GM19035 (cell line): ENCODE data around the gene OCEL1.
"Not testable (repeated sequence)": the region's sequence is repeated elsewhere in the genome, so short reads cannot be mapped to it uniquely, and the experiment has no call there.

ENCODE experiments used
- ATAC-seq: cut with Tn5 transposase; IDR thresholded peaks from one replicate; pipeline ENCODE4 v1.9.1; 2021; ENCODE audit not compliant: unreplicated experiment

The OCEL1 gene

DNA sequence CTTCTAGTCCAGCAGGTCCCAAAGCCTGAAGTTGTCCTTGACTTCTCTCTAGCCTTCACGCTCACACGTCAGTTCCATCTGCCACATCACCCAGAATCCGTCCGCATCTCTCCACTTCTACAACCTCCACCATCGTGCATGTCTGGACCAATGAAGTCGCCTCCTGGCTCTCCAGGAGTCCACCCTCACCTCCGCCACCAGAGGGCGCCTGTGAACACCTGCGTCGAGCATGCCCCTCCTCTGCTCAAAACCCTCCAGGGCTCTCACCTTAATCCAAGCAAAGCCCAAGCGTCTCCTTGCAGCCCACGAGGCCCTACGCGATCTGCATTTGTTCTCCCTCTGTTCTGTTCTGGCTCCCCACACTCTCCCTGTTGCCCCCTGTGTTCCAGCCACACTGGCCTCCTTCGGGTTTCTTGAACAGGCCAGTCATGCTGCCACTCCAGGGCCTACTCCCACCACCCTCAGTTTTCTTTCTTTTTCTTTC is 34.9 kb downstream of the OCEL1 start:
- ATAC-seq: peak; percentile 88

DNA sequence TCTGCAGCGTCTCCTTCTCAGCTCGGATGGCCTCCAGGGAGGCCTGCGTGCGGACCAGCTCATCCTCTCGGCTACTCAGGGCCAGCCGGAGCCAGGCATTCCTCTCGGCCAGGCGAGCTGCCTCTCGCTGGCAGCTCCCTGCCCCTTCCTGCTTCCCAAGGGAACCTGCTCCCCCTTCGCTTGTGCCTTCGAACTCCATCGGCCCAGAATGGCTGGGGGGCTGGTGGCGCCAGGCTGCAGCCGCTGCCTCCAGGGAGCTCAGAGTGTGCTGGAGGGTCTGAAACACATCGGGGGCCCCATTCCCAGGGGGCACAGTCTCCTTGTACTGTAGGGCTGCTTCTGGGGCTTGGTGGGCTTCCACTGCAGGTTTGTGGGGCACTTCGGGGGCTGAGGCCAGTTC is 36.5 kb downstream of the OCEL1 start:
- ATAC-seq: no peak

GRCh38 chr19:17263712-17264640 is 38.0 kb downstream of the OCEL1 start:
- no peak for ATAC-seq

GRCh38 chr19:17264641-17264979 is 38.6 kb downstream of the OCEL1 start, which contains the start of gene USHBP1:
TSS of gene USHBP1 (minus strand) at chr19:17264745. CDS start at chr19:17264299, 446 bp downstream.
- no peak for ATAC-seq

- no peak for ATAC-seq
These were observed 40.0 kb downstream of the OCEL1 start for GRCh38 chr19:17266026-17266425.

DNA sequence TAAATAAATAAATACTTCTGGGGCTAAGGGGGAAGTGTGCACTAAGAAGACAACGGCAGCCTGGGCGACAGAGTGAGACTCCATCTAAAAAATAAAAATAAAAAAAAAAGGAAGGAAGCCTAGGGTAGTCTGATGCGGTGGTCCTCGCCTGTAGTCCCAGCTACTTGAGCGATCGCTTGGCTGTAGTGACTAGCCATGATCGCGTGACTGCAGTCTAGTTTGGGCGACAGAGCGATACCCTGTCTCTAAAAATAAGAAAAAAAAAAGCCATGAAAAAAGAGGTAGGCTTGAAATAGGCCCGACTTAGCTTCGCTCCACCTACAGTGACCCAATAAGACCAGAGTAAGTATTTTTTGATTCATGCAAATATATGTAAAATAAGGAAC is 40.6 kb downstream of the OCEL1 start:
- no peak for ATAC-seq

GRCh38 chr19:17266975-17267788 is 41.2 kb downstream of the OCEL1 start, which contains the start of gene BABAM1:
TSS of gene BABAM1 (plus strand) at chr19:17267443. CDS start at chr19:17268807, 1,364 bp downstream.
- ATAC-seq: peak; percentile 91

GRCh38 chr19:17268754-17269153 is 42.7 kb downstream of the OCEL1 start:
- ATAC-seq: no peak

DNA sequence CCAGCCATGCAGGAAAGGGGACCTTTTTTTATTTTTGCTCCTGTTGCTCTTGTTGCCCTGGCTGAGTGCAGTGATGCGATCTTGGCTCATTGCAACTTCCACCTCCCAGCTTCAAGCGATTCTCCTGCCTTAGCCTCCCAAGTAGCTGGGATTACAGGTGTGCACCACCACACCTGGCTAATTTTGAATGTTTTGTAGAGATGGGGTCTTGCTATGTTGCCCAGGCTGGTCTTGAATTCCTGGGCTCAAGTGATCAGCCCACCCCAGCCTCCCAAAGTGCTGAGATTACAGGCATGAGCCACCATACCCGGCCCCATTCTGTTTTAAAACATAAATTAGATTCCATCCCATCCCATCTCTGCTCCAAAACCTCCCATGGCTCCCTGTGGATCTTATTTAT is 48.9 kb downstream of the OCEL1 start:
- not testable (repeated sequence) for ATAC-seq

DNA sequence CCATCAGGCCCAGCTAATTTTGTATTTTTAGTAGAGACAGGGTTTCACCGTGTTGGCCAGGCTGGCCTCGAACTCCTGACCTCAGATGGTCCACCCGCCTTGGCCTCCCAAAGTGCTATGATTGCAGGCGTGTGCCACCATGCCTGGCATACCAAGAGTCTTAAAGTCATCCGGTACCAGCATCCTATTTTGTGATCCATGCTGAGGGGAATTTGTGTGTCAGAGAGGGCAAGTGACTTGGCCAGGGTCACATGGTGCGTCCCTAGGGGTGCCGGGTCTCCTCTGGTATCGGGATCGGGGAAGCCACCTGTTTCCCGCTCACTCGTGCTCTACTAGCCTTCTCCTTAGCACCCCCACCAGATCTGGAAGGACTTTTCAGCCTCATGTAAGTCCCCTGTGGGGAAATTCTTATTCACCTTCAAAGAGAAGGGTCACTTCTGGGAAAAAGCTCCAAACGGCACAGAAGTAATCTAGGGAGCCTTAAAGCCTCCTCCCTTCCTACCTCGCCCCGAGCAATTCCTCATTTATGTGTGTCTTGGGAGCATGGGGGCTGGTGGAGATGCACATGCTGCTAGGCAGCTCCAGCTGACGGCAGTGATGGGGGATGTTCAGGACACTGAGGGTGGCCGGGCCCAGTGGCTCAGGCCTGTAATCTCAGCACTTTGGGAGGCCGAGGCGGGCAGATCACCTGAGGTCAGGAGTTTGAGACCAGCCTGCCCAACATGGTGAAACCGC is 49.6 kb downstream of the OCEL1 start:
- no peak for ATAC-seq
